ENCODE measurements around the gene EPB41L4B. TPM values are rescaled to one million over a fixed set of nuclear protein-coding genes. Genes with fewer than 3 reads are reported as not detected.

EPB41L4B gene
- total RNA-seq, 1 donor from 2014 or later, result 0.41 TPM

GRCh38 chr9:109269839-109270238 lies 51.0 kb downstream of the EPB41L4B start:
- Mint-ChIP-seq H3K4me3 (ENCODE audit: unreplicated experiment) (no peak overlapping the region), H3K27me3 (ENCODE audit: unreplicated experiment) (no peaks in the 10 kb centered on the region), H3K27ac (ENCODE audit: unreplicated experiment) (no peak overlapping the region), H3K4me1 (ENCODE audit: unreplicated experiment) (peaks cover 4% of the 10 kb centered on the region), H3K36me3 (ENCODE audit: low read depth, unreplicated experiment) (no peaks in the 10 kb centered on the region), H3K9me3 (ENCODE audit: unreplicated experiment) (no peaks in the 10 kb centered on the region)
- DNase-seq (ENCODE audit: low spot score), result no peak
- TF ChIP-seq CTCF (IDR thresholded peaks at IDR 0.05; ENCODE audit: unreplicated experiment), result no peak

- Mint-ChIP-seq H3K36me3 (ENCODE audit: low read depth, unreplicated experiment) (no peaks in the 10 kb centered on the region), H3K4me3 (ENCODE audit: unreplicated experiment) (no peak overlapping the region), H3K27ac (ENCODE audit: unreplicated experiment) (no peak overlapping the region), H3K9me3 (ENCODE audit: unreplicated experiment) (no peaks in the 10 kb centered on the region), H3K27me3 (ENCODE audit: unreplicated experiment) (no peaks in the 10 kb centered on the region), H3K4me1 (ENCODE audit: unreplicated experiment) (peaks cover 4% of the 10 kb centered on the region)
- no peak for DNase-seq (ENCODE audit: low spot score)
- no peak for TF ChIP-seq CTCF (IDR thresholded peaks at IDR 0.05; ENCODE audit: unreplicated experiment)
Measured at GRCh38 chr9:109269081-109269480, 51.8 kb downstream of the EPB41L4B start.

GRCh38 chr9:109267555-109267954 lies 53.3 kb downstream of the EPB41L4B start:
- Mint-ChIP-seq H3K9me3 (ENCODE audit: unreplicated experiment) (no peaks in the 10 kb centered on the region), H3K36me3 (ENCODE audit: low read depth, unreplicated experiment) (no peaks in the 10 kb centered on the region), H3K4me1 (ENCODE audit: unreplicated experiment) (no peaks in the 10 kb centered on the region), H3K4me3 (ENCODE audit: unreplicated experiment) (no peak overlapping the region), H3K27me3 (ENCODE audit: unreplicated experiment) (no peaks in the 10 kb centered on the region), H3K27ac (ENCODE audit: unreplicated experiment) (no peak overlapping the region)
- TF ChIP-seq CTCF (IDR thresholded peaks at IDR 0.05; ENCODE audit: unreplicated experiment), result no peak
- no peak for DNase-seq (ENCODE audit: low spot score)

- no peaks in the 10 kb centered on the region for H3K9me3 Mint-ChIP-seq (ENCODE audit: unreplicated experiment)
- no peak for DNase-seq (ENCODE audit: low spot score)
- H3K36me3 Mint-ChIP-seq (ENCODE audit: low read depth, unreplicated experiment), result no peaks in the 10 kb centered on the region
- H3K27me3 Mint-ChIP-seq (ENCODE audit: unreplicated experiment), result no peaks in the 10 kb centered on the region
- TF ChIP-seq CTCF (IDR thresholded peaks at IDR 0.05; ENCODE audit: unreplicated experiment), result no peak
- H3K4me3 Mint-ChIP-seq (ENCODE audit: unreplicated experiment), result no peak overlapping the region
- H3K4me1 Mint-ChIP-seq (ENCODE audit: unreplicated experiment), result no peaks in the 10 kb centered on the region
- H3K27ac Mint-ChIP-seq (ENCODE audit: unreplicated experiment), result no peak overlapping the region
Measured at GRCh38 chr9:109264877-109265587, 55.8 kb downstream of the EPB41L4B start.

GRCh38 chr9:109263358-109263757 lies 57.5 kb downstream of the EPB41L4B start:
- H3K9me3 Mint-ChIP-seq (ENCODE audit: unreplicated experiment), result no peaks in the 10 kb centered on the region
- H3K36me3 Mint-ChIP-seq (ENCODE audit: low read depth, unreplicated experiment), result no peaks in the 10 kb centered on the region
- DNase-seq (ENCODE audit: low spot score), result no peak
- no peaks in the 10 kb centered on the region for H3K4me1 Mint-ChIP-seq (ENCODE audit: unreplicated experiment)
- no peak overlapping the region for H3K27ac Mint-ChIP-seq (ENCODE audit: unreplicated experiment)
- no peak overlapping the region for H3K4me3 Mint-ChIP-seq (ENCODE audit: unreplicated experiment)
- H3K27me3 Mint-ChIP-seq (ENCODE audit: unreplicated experiment), result no peaks in the 10 kb centered on the region
- TF ChIP-seq CTCF (IDR thresholded peaks at IDR 0.05; ENCODE audit: unreplicated experiment), result no peak
